A549 (cell line): ENCODE data around the gene KSR1. TPM values are rescaled to one million over a fixed set of nuclear protein-coding genes. Genes with fewer than 3 reads are reported as not detected.

Source experiments
- ATAC-seq, 2 experiments: fragments of 200-7000 bp in 1 of 2; fragments of >200 bp in 1 of 2; cut with Nextera tagmentation in 1 of 2; cut with Tn5 transposase in 1 of 2; 3 replicates each; pipeline versions ENCODE4 v1.8.0 to v1.9.1; 2018 to 2020; ENCODE audit warnings: mild to moderate bottlenecking in 1 of 2, moderate library complexity in 1 of 2
- CTCF ChIA-PET: fragments of 300-600 bp; sonication (Branson Sonifier 250); formaldehyde crosslinking; extraction: SDS; loops from one replicate; lab custom pipeline; 2021; ENCODE audit warnings: antibody characterized with exemption, inconsistent platforms; lab: Yijun Ruan, JAX
- POLR2A ChIA-PET: fragments of 350-600 bp; formaldehyde crosslinking; extraction: SDS; loops from one replicate; lab custom pipeline; 2021; ENCODE audit warnings: antibody characterized with exemption, inconsistent platforms; lab: Yijun Ruan, JAX
- DNase-seq, 2 experiments: peaks; one replicate each; pipeline versions ENCODE4 v3.0.0 to v3.0.0-alpha.2; 2011 to 2016; ENCODE audit warnings: low read depth in 1 of 2, low spot score in 1 of 2
- FAIRE-seq: peaks from 2 replicates; lab custom pipeline; 2011; peaks lifted over from hg19 to GRCh38; lab: Jason Lieb, UNC
- H3K27ac ChIP-seq, 2 experiments: fragments of >200 bp; sonication (Bioruptor Twin); formaldehyde crosslinking; 3 replicates each; pipeline ENCODE4 v1.5.1; 2016 to 2017
- H3K4me1 ChIP-seq: fragments of >200 bp; sonication (Bioruptor Twin); formaldehyde crosslinking; 3 replicates; pipeline ENCODE4 v1.6.1; 2016
- H3K4me2 ChIP-seq: fragments of >200 bp; sonication (Bioruptor Twin); formaldehyde crosslinking; 3 replicates; pipeline ENCODE4 v1.6.1; 2016
- H3K4me3 ChIP-seq: fragments of >200 bp; sonication (Bioruptor Twin); formaldehyde crosslinking; 3 replicates; pipeline ENCODE4 v1.5.1; 2016
- H3K9me3 ChIP-seq: fragments of >200 bp; sonication (Bioruptor Twin); formaldehyde crosslinking; 3 replicates; pipeline ENCODE4 v1.6.1; 2016
- CBX2 ChIP-seq: fragments of 200-600 bp; sonication (generic); IDR thresholded peaks from 2 replicates; pipeline ENCODE4 v1.6.1; 2016; ENCODE audit warnings: low read depth, mild to moderate bottlenecking, borderline replicate concordance
- CHD2 ChIP-seq: fragments of 150-350 bp; IDR thresholded peaks from 2 replicates; pipeline ENCODE4 v1.6.1; 2014; ENCODE audit warnings: low read length; ENCODE audit not compliant: partially characterized antibody
- EHF ChIP-seq: fragments of 250-450 bp; sonication (Bioruptor Pico); IDR thresholded peaks from 2 replicates; pipeline ENCODE4 v1.5.0; 2020; ENCODE audit warnings: mild to moderate bottlenecking
- ELK1 ChIP-seq: fragments of 150-350 bp; IDR thresholded peaks from 2 replicates; pipeline ENCODE4 v1.6.1; 2014; ENCODE audit warnings: low read depth, mild to moderate bottlenecking, low read length
- FOSL2 ChIP-seq, 2 experiments: fragments of 450-650 bp in 1 of 2; fragments of >200 bp in 1 of 2; sonication (Bioruptor Twin) in 1 of 2; formaldehyde crosslinking; IDR thresholded peaks; 2 replicates each; pipeline versions ENCODE4 v1.5.0 to v1.6.1; 2016 to 2020; ENCODE audit warnings: mild to moderate bottlenecking in 1 of 2, moderate library complexity in 1 of 2
- HDAC2 ChIP-seq: fragments of 200-600 bp; sonication (generic); IDR thresholded peaks from 2 replicates; pipeline ENCODE4 v1.6.1; 2016
- HES2 ChIP-seq: fragments of >200 bp; sonication (Bioruptor Twin); formaldehyde crosslinking; IDR thresholded peaks from 2 replicates; pipeline ENCODE4 v1.6.1; 2016
- HMGXB4 ChIP-seq: fragments of 250-450 bp; sonication (Bioruptor Pico); IDR thresholded peaks from 2 replicates; pipeline ENCODE4 v1.5.0; 2021; ENCODE audit warnings: mild to moderate bottlenecking, moderate library complexity, borderline replicate concordance
- HOXA7 ChIP-seq: fragments of 250-450 bp; sonication (Bioruptor Pico); IDR thresholded peaks from 2 replicates; pipeline ENCODE4 v1.5.0; 2020; ENCODE audit warnings: mild to moderate bottlenecking, moderate library complexity
- JUN ChIP-seq, 2 experiments: fragments of >200 bp; sonication (Bioruptor Twin); formaldehyde crosslinking; IDR thresholded peaks; 2 replicates in 1 of 2; 3 replicates in 1 of 2; pipeline ENCODE4 v1.6.1; 2016 to 2017
- JUNB ChIP-seq: fragments of >200 bp; sonication (Bioruptor Twin); formaldehyde crosslinking; IDR thresholded peaks from 2 replicates; pipeline ENCODE4 v1.6.1; 2016
- PHF8 ChIP-seq: fragments of 200-600 bp; sonication (generic); IDR thresholded peaks from 2 replicates; pipeline ENCODE4 v1.6.1; 2016; ENCODE audit warnings: low read depth, mild to moderate bottlenecking, antibody characterized with exemption, moderate library complexity, borderline replicate concordance
- POLR2AphosphoS2 ChIP-seq: conservative IDR thresholded peaks from 2 replicates; pipeline ENCODE4 v1.6.1; 2012; ENCODE audit warnings: low read length, improper control_type of control experiment, inconsistent platforms
- RARB ChIP-seq: fragments of 250-450 bp; sonication (Bioruptor Pico); IDR thresholded peaks from 2 replicates; pipeline ENCODE4 v1.8.0; 2021; ENCODE audit warnings: mild to moderate bottlenecking, moderate library complexity
- RCOR1 ChIP-seq: fragments of 150-350 bp; IDR thresholded peaks from 2 replicates; pipeline ENCODE4 v1.6.1; 2014; ENCODE audit warnings: antibody characterized with exemption, low read length, low read depth
- REST ChIP-seq: fragments of 200-600 bp; sonication (generic); IDR thresholded peaks from 2 replicates; pipeline ENCODE4 v1.6.1; 2016; ENCODE audit warnings: antibody characterized with exemption, mild to moderate bottlenecking, moderate library complexity
- RNF2 ChIP-seq: fragments of 200-600 bp; sonication (generic); IDR thresholded peaks from 2 replicates; pipeline ENCODE4 v1.6.1; 2016; ENCODE audit warnings: low read depth, mild to moderate bottlenecking, antibody characterized with exemption, moderate library complexity, borderline replicate concordance
- SMC3 ChIP-seq: fragments of >200 bp; sonication (Bioruptor Twin); formaldehyde crosslinking; IDR thresholded peaks from 3 replicates; pipeline ENCODE4 v1.6.1; 2018; ENCODE audit warnings: inconsistent platforms
- TFCP2L1 ChIP-seq: fragments of 250-450 bp; sonication (Bioruptor Pico); IDR thresholded peaks from 2 replicates; pipeline ENCODE4 v1.5.0; 2021; ENCODE audit warnings: mild to moderate bottlenecking
- ZFP36 ChIP-seq: fragments of 450-650 bp; IDR thresholded peaks from 2 replicates; pipeline ENCODE4 v1.6.1; 2014; ENCODE audit warnings: borderline replicate concordance; ENCODE audit not compliant: partially characterized antibody
- ZNF302 ChIP-seq: fragments of 250-450 bp; sonication (Bioruptor Pico); IDR thresholded peaks from 2 replicates; pipeline ENCODE4 v1.9.0; 2021; ENCODE audit warnings: inconsistent platforms, mild to moderate bottlenecking, moderate library complexity
- ZSCAN20 ChIP-seq: fragments of 250-450 bp; sonication (Bioruptor Pico); IDR thresholded peaks from 2 replicates; pipeline ENCODE4 v1.8.0; 2022; ENCODE audit warnings: mild to moderate bottlenecking, moderate library complexity
- WGBS: methylation state at CpG from one replicate; pipeline ENCODE4 v1.1.6; 2017; ENCODE audit errors: missing lambda C conversion rate; 5-methylcytosine and 5-hydroxymethylcytosine counted together
- polyA plus RNA-seq, 4 experiments: library from polyadenylated mRNA; depleted of rRNA in 3 of 4; stranded (reverse); fragments of >200 nt; fragmentation: RNase III in 1 of 4; extraction: RNeasy Plus Mini Kit Qiagen cat#74134 plus additional on column Dnase treatment in 1 of 4; gene quantifications; 2 replicates in 3 of 4; 3 replicates in 1 of 4; pipeline ENCODE4 v1.2.3, GENCODE V29; 2011 to 2017

KSR1 gene
- polyA plus RNA-seq, 2 of the 4 experiments (the other 2 are of a cell fraction) = 13.3 to 14.6 TPM

- TF ChIP-seq RCOR1 (no peak), FOSL2 (IDR thresholded peaks at IDR 0.05) (no peak), FOSL2 (CRISPR knock-in tag; IDR thresholded peaks at IDR 0.05) (peak; percentile 71)
- TF ChIP-seq, all 56 proteins: peak for 1
- ChIA-PET POLR2A (no interaction called here), CTCF (interaction anchor here (1.1 to 25.8 kb wide), 7 partner anchors 9 to 198 kb away, joined by 3 to 523 read pairs (median 7); no protein-coding TSS in a partner anchor)
- WGBS = 71% methylated on average over 4 of the region's 4 CpGs
- FAIRE-seq (no peak), DNase-seq (no peak), ATAC-seq (peak; percentile 20 to 28; a peak in 3 of 6 replicates)
- Histone ChIP-seq H3K4me1 (peaks cover 61% of the 10 kb centered on the region), H3K9me3 (no peaks in the 10 kb centered on the region), H3K4me3 (no peak overlapping the region), H3K27ac (peak overlapping the region; percentile 64 to 87; a peak in 4 of 6 replicates), H3K4me2 (no peak overlapping the region)
These were observed 122.5 kb downstream of the KSR1 start for GRCh38 chr17:27578718-27579085.

- H3K4me1 ChIP-seq = peaks cover 55% of the 10 kb centered on the region
- no peaks in the 10 kb centered on the region for H3K9me3 ChIP-seq
- ChIA-PET POLR2A (no interaction called here), CTCF (interaction anchor here (1.3 to 25.8 kb wide), 10 partner anchors 9 to 199 kb away, joined by 3 to 523 read pairs (median 5); no protein-coding TSS in a partner anchor)
- peak overlapping the region in 1 of 2 experiments; percentile 87; a peak in 3 of 6 replicates for H3K27ac ChIP-seq
- no peak overlapping the region for H3K4me2 ChIP-seq
- H3K4me3 ChIP-seq = no peak overlapping the region
- 94% methylated on average over 3 of the region's 3 CpGs for WGBS
- FAIRE-seq (no peak), ATAC-seq (no peak), DNase-seq (no peak)
- TF ChIP-seq POLR2AphosphoS2 = no peak
- TF ChIP-seq EHF (CRISPR knock-in tag) = no peak
- TF ChIP-seq RARB (CRISPR knock-in tag) = no peak
- TF ChIP-seq ELK1 = no peak
- TF ChIP-seq PHF8 = no peak
- no peak for TF ChIP-seq JUN (IDR thresholded peaks at IDR 0.05)
- no peak for TF ChIP-seq JUNB
- TF ChIP-seq TFCP2L1 = no peak
- TF ChIP-seq HOXA7 = no peak
These were observed 123.1 kb downstream of the KSR1 start for GRCh38 chr17:27579304-27579703.

- POLR2A ChIA-PET = no interaction called here
- Histone ChIP-seq H3K9me3 (no peaks in the 10 kb centered on the region), H3K4me2 (no peak overlapping the region), H3K4me1 (peaks cover 49% of the 10 kb centered on the region), H3K4me3 (no peak overlapping the region), H3K27ac (peak overlapping the region in 1 of 2 experiments; percentile 13; a peak in 2 of 6 replicates)
- FAIRE-seq = no peak
- WGBS = 79% methylated on average over 4 of the region's 4 CpGs
- no peak for DNase-seq
- ATAC-seq = no peak
- CTCF ChIA-PET = interaction anchor here (1.0 to 25.8 kb wide), 12 partner anchors 10 to 344 kb away, joined by 3 to 523 read pairs (median 5); no protein-coding TSS in a partner anchor
- no peak for TF ChIP-seq CHD2
These were observed 123.7 kb downstream of the KSR1 start for GRCh38 chr17:27579897-27580321.

- no peak for FAIRE-seq
- Histone ChIP-seq H3K27ac (peak overlapping the region in 1 of 2 experiments; percentile 33; a peak in 1 of 6 replicates), H3K4me2 (no peak overlapping the region), H3K9me3 (no peaks in the 10 kb centered on the region), H3K4me3 (no peak overlapping the region), H3K4me1 (peaks cover 53% of the 10 kb centered on the region)
- DNase-seq = no peak
- 95% methylated on average over 6 of the region's 6 CpGs for WGBS
- no peak for ATAC-seq
- POLR2A ChIA-PET = no interaction called here
- CTCF ChIA-PET = interaction anchor here (0.7 to 25.8 kb wide), 9 partner anchors 8 to 345 kb away, joined by 3 to 523 read pairs (median 3); partner anchors contain the start of gene KSR1
- TF ChIP-seq HDAC2 (no peak), RNF2 (no peak), HES2 (no peak), EHF (CRISPR knock-in tag) (no peak), SMC3 (no peak), ZFP36 (no peak), ZSCAN20 (CRISPR knock-in tag) (no peak), HOXA7 (no peak), HMGXB4 (no peak), ZNF302 (CRISPR knock-in tag) (no peak), REST (no peak), CBX2 (no peak)
These were observed 124.8 kb downstream of the KSR1 start for GRCh38 chr17:27581016-27581415.
